Vagina (tissue), 2 donors: ENCODE results near the gene CIITA.

Source experiments
- POLR2A ChIP-seq, 2 donors: fragments of 450-650 bp; IDR thresholded peaks; one replicate each; pipeline ENCODE4 v1.6.1; 2017; ENCODE audit warnings: antibody characterized with exemption in 2 of 2, mild to moderate bottlenecking in 2 of 2, moderate library complexity in 2 of 2
- POLR2AphosphoS5 ChIP-seq, 2 donors: sonication (generic); formaldehyde crosslinking; IDR thresholded peaks; one replicate each; pipeline ENCODE4 v1.9.0; 2017; ENCODE audit warnings: antibody characterized with exemption in 2 of 2, mild to moderate bottlenecking in 2 of 2, low read depth in 1 of 2; ENCODE audit not compliant: insufficient read depth in 1 of 2
- TF ChIP-seq, protein P1 (sequence below), 3 experiments: fragments of 450-650 bp in 2 of 3; fragments of 200-600 bp in 1 of 3; sonication (generic) in 1 of 3; IDR thresholded peaks; one replicate each; pipeline ENCODE4 v1.5.1; 2017 to 2019; ENCODE audit warnings: antibody characterized with exemption in 3 of 3, mild to moderate bottlenecking in 2 of 3, moderate library complexity in 2 of 3

- TF ChIP-seq, protein P1, sequence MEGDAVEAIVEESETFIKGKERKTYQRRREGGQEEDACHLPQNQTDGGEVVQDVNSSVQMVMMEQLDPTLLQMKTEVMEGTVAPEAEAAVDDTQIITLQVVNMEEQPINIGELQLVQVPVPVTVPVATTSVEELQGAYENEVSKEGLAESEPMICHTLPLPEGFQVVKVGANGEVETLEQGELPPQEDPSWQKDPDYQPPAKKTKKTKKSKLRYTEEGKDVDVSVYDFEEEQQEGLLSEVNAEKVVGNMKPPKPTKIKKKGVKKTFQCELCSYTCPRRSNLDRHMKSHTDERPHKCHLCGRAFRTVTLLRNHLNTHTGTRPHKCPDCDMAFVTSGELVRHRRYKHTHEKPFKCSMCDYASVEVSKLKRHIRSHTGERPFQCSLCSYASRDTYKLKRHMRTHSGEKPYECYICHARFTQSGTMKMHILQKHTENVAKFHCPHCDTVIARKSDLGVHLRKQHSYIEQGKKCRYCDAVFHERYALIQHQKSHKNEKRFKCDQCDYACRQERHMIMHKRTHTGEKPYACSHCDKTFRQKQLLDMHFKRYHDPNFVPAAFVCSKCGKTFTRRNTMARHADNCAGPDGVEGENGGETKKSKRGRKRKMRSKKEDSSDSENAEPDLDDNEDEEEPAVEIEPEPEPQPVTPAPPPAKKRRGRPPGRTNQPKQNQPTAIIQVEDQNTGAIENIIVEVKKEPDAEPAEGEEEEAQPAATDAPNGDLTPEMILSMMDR (IDR thresholded peaks at IDR 0.05) = no peak
- TF ChIP-seq POLR2A (IDR thresholded peaks at IDR 0.05) = no peak
- TF ChIP-seq POLR2AphosphoS5 (IDR thresholded peaks at IDR 0.05; ENCODE audit: insufficient read depth in 1 of 2, low read depth in 1 of 2) = no peak
Measured at GRCh38 chr16:10922328-10923145, 45.5 kb downstream of the CIITA start.
